ENCODE results near the gene DCAF7.
A peak's percentile ranks its signal among the peaks of the same experiment; 100 is the strongest.

Gene DCAF7, protein sequence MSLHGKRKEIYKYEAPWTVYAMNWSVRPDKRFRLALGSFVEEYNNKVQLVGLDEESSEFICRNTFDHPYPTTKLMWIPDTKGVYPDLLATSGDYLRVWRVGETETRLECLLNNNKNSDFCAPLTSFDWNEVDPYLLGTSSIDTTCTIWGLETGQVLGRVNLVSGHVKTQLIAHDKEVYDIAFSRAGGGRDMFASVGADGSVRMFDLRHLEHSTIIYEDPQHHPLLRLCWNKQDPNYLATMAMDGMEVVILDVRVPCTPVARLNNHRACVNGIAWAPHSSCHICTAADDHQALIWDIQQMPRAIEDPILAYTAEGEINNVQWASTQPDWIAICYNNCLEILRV

DNA sequence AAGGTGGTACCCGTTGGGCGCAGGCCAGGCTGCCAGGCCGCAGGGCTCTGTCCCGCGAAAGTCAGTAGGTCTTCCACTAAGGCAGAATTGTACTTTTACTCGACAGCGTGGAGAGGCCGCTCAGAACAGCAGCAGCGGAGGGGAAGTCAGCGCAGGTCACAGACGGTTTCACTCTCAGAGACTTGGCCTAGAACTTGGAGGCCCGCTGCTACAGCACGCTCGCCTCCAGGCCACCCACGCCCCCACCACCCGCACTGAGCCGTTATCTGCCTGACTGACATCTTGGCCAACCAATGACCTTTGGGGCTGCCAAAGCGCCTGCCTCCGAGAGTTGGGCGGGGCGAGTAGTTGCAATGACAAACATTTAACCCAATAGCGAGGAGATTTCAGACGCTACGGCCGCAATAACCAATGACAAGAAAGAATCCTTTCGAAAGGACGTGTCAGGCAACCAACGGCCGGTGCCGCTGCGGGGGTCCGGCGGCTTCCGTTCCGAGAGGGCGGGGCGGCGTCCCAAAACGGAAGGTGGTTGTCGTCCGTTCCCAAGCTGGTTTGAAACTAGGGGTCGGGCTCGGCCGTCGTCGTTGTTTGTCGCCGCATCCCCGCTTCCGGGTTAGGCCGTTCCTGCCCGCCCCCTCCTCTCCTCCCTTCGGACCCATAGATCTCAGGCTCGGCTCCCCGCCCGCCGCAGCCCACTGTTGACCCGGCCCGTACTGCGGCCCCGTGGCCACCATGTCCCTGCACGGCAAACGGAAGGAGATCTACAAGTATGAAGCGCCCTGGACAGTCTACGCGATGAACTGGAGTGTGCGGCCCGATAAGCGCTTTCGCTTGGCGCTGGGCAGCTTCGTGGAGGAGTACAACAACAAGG is at the start of gene DCAF7:
Gene DCAF7 (plus strand): TSS at position 532 of the 871 bp plus-strand sequence. CDS start 201 bp downstream, at position 733.
- no peaks in the 10 kb centered on the region for H3K36me3 ChIP-seq (ENCODE audit: control insufficient read depth, low read depth, low read length)
- H3K9me3 ChIP-seq (ENCODE audit: control insufficient read depth, low read depth, low read length) = no peaks in the 10 kb centered on the region
- no peaks in the 10 kb centered on the region for H3K27me3 ChIP-seq (ENCODE audit: control insufficient read depth, insufficient read depth, low read length)
- H3K9ac ChIP-seq (ENCODE audit: low read length) = peak within 1 kb of the TSS; percentile 83
- peak within 1 kb of the TSS; percentile 93 for H3K4me3 ChIP-seq (ENCODE audit: low read length)
- peak within 1 kb of the TSS; percentile 51 for H3K27ac ChIP-seq (ENCODE audit: low read length)
- no peaks in the 10 kb centered on the region for H3K4me1 ChIP-seq (ENCODE audit: control insufficient read depth, low read depth, low read length)

DNA sequence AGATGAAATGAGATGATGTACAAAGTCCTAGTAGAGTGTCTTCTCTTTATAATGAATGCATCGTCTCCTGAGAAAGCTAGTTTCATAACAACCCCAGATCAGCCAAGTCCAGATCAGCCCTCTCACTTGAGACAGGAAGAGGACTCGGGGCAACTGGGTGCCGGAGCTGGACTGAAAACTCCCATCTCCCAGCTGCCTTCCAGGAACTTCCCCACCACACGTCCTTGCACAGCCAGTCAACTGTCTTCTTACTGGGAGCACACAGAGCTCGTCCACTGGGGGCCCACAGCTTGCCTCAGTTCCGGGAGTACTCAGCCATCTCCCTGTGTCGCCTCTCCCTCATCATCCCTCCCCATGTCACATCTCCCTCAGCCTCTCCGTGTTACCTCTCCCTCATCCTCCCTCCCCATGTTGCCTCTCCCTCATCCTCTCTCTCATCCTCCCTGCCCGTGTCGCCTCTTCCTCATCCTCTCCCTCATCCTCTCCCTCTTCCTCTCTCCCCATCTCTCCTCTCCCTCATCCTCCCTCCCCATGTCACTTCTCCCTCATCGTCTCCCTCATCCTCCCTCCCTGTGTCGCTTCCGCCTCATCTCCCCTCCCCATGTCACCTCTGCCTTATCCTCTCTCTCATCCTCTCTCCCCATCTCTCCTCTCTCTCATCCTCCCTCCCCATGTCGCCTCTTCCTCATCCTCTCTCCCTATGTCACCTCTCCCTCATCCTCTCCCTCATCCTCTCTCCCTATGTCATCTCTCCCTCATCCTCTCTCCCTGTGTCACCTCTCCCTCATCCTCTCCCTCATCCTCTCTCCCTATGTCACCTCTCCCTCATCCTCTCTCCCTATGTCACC is 49.5 kb upstream of the DCAF7 start:
- H3K4me1 ChIP-seq (ENCODE audit: control insufficient read depth, low read depth, low read length) = no peaks in the 10 kb centered on the region
- no peak overlapping the region for H3K9ac ChIP-seq (ENCODE audit: low read length)

GRCh38 chr17:63503341-63503705 is 47.0 kb upstream of the DCAF7 start:
- Histone ChIP-seq H3K36me3 (ENCODE audit: control insufficient read depth, low read depth, low read length) (no peaks in the 10 kb centered on the region), H3K4me3 (ENCODE audit: low read length) (no peak overlapping the region), H3K27me3 (ENCODE audit: control insufficient read depth, insufficient read depth, low read length) (no peaks in the 10 kb centered on the region), H3K4me1 (ENCODE audit: control insufficient read depth, low read depth, low read length) (no peaks in the 10 kb centered on the region), H3K9ac (ENCODE audit: low read length) (no peak overlapping the region), H3K27ac (ENCODE audit: low read length) (no peak overlapping the region), H3K9me3 (ENCODE audit: control insufficient read depth, low read depth, low read length) (no peaks in the 10 kb centered on the region)

More for the DNA sequence above, 49.5 kb upstream of the DCAF7 start:
- no peaks in the 10 kb centered on the region for H3K27me3 ChIP-seq (ENCODE audit: control insufficient read depth, insufficient read depth, low read length)
- H3K4me3 ChIP-seq (ENCODE audit: low read length) = no peak overlapping the region
- no peaks in the 10 kb centered on the region for H3K9me3 ChIP-seq (ENCODE audit: control insufficient read depth, low read depth, low read length)
- H3K27ac ChIP-seq (ENCODE audit: low read length) = no peak overlapping the region
- H3K36me3 ChIP-seq (ENCODE audit: control insufficient read depth, low read depth, low read length) = no peaks in the 10 kb centered on the region

- Histone ChIP-seq H3K9me3 (ENCODE audit: control insufficient read depth, low read depth, low read length) (no peaks in the 10 kb centered on the region), H3K27ac (ENCODE audit: low read length) (no peak overlapping the region), H3K4me3 (ENCODE audit: low read length) (no peak overlapping the region), H3K9ac (ENCODE audit: low read length) (no peak overlapping the region), H3K36me3 (ENCODE audit: control insufficient read depth, low read depth, low read length) (no peaks in the 10 kb centered on the region), H3K4me1 (ENCODE audit: control insufficient read depth, low read depth, low read length) (no peaks in the 10 kb centered on the region), H3K27me3 (ENCODE audit: control insufficient read depth, insufficient read depth, low read length) (no peaks in the 10 kb centered on the region)
These were observed 46.0 kb upstream of the DCAF7 start for GRCh38 chr17:63504261-63504660.

DNA sequence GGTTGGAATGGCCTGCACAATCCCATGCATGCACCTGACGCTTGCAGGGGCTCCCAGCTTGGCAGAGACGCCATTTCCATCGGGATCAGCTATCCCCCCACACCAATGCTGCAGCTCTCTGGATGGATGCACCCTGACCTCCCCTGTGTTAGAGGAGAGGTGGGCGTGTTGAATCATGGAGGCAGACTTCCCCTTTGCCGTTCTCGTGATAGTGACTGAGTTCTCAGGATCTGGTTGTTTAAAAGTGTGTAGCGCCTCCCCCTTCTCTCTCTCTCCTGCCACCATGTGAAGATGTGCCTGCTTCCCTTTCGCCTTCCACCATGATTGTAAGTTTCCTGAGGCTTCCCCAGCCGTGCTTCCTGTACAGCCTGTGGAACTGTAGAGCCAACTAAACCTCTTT is 44.9 kb upstream of the DCAF7 start:
- Histone ChIP-seq H3K27ac (ENCODE audit: low read length) (no peak overlapping the region), H3K36me3 (ENCODE audit: control insufficient read depth, low read depth, low read length) (no peaks in the 10 kb centered on the region), H3K4me3 (ENCODE audit: low read length) (no peak overlapping the region), H3K9me3 (ENCODE audit: control insufficient read depth, low read depth, low read length) (no peaks in the 10 kb centered on the region), H3K27me3 (ENCODE audit: control insufficient read depth, insufficient read depth, low read length) (no peaks in the 10 kb centered on the region), H3K9ac (ENCODE audit: low read length) (no peak overlapping the region), H3K4me1 (ENCODE audit: control insufficient read depth, low read depth, low read length) (no peaks in the 10 kb centered on the region)

- H3K4me3 ChIP-seq (ENCODE audit: low read length) = no peak overlapping the region
- H3K27me3 ChIP-seq (ENCODE audit: control insufficient read depth, insufficient read depth, low read length) = no peaks in the 10 kb centered on the region
- no peak overlapping the region for H3K27ac ChIP-seq (ENCODE audit: low read length)
- no peaks in the 10 kb centered on the region for H3K36me3 ChIP-seq (ENCODE audit: control insufficient read depth, low read depth, low read length)
- no peaks in the 10 kb centered on the region for H3K9me3 ChIP-seq (ENCODE audit: control insufficient read depth, low read depth, low read length)
- no peak overlapping the region for H3K9ac ChIP-seq (ENCODE audit: low read length)
- H3K4me1 ChIP-seq (ENCODE audit: control insufficient read depth, low read depth, low read length) = no peaks in the 10 kb centered on the region
These were observed 43.6 kb upstream of the DCAF7 start for GRCh38 chr17:63506627-63507026.

GRCh38 chr17:63511331-63511730 is 38.9 kb upstream of the DCAF7 start:
- no peaks in the 10 kb centered on the region for H3K4me1 ChIP-seq (ENCODE audit: control insufficient read depth, low read depth, low read length)
- H3K27ac ChIP-seq (ENCODE audit: low read length) = no peak overlapping the region
- H3K9me3 ChIP-seq (ENCODE audit: control insufficient read depth, low read depth, low read length) = no peaks in the 10 kb centered on the region
- H3K9ac ChIP-seq (ENCODE audit: low read length) = no peak overlapping the region
- no peaks in the 10 kb centered on the region for H3K27me3 ChIP-seq (ENCODE audit: control insufficient read depth, insufficient read depth, low read length)
- H3K36me3 ChIP-seq (ENCODE audit: control insufficient read depth, low read depth, low read length) = no peaks in the 10 kb centered on the region
- H3K4me3 ChIP-seq (ENCODE audit: low read length) = no peak overlapping the region

DNA sequence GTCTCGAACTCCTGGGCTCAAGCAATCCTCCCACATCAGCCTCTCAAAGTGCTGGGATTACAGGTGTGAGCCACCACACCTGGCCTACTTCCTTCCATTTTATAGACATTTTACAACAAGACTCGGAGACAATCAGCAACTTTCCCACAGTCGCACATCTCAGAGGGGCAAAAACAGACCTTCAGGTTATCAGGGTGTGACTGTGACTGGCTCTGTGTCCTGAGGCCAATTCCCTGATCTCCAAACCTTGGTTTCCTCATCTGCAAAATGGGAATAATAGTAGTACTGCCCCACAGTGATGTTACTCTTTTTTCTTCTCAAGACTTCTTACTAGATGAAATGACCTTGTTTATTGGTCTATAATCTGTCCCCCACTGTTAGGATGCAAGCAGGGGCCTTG is 37.9 kb upstream of the DCAF7 start:
- Histone ChIP-seq H3K4me1 (ENCODE audit: control insufficient read depth, low read depth, low read length) (no peaks in the 10 kb centered on the region), H3K9me3 (ENCODE audit: control insufficient read depth, low read depth, low read length) (no peaks in the 10 kb centered on the region), H3K4me3 (ENCODE audit: low read length) (no peak overlapping the region), H3K27ac (ENCODE audit: low read length) (no peak overlapping the region), H3K9ac (ENCODE audit: low read length) (no peak overlapping the region), H3K36me3 (ENCODE audit: control insufficient read depth, low read depth, low read length) (no peaks in the 10 kb centered on the region), H3K27me3 (ENCODE audit: control insufficient read depth, insufficient read depth, low read length) (no peaks in the 10 kb centered on the region)

DNA sequence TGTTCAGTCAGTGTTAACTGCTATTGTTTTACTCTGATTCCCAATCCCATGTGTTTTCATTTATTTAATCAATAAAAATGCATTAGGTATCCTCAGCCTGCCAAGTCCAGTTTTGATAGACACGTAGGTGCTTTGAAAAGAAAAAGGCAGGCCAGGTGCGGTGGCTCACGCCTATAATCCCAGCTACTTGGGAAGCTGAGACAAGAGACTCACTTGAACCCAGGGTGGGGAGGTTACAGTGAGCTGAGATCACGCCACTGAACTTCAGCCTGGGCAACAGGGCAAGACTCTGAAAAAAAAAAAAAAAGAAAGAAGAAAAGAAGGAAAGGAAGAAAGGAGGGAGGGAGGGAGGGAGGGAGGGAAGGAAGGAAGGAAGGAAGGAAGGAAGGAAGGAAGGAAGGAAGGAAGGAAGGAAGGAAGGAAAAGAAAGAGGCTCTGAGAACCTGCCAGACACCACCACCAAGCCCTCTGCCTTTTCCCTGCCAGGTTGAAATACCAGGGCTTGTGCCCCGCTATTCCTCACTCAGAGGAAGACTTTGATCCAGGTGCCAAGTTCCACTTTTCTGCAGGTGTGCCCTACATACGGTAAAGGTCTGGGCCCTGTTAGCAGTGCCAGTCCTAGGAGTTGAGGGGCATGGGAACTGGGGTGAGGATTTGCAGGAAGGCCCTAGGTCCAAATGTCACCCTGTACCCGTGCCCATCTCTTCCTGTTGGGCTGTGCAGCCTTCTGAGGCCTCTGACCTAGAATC is 37.2 kb upstream of the DCAF7 start:
- Histone ChIP-seq H3K27ac (ENCODE audit: low read length) (no peak overlapping the region), H3K4me1 (ENCODE audit: control insufficient read depth, low read depth, low read length) (no peaks in the 10 kb centered on the region), H3K4me3 (ENCODE audit: low read length) (no peak overlapping the region), H3K36me3 (ENCODE audit: control insufficient read depth, low read depth, low read length) (no peaks in the 10 kb centered on the region), H3K9ac (ENCODE audit: low read length) (no peak overlapping the region), H3K27me3 (ENCODE audit: control insufficient read depth, insufficient read depth, low read length) (no peaks in the 10 kb centered on the region), H3K9me3 (ENCODE audit: control insufficient read depth, low read depth, low read length) (no peaks in the 10 kb centered on the region)

DNA sequence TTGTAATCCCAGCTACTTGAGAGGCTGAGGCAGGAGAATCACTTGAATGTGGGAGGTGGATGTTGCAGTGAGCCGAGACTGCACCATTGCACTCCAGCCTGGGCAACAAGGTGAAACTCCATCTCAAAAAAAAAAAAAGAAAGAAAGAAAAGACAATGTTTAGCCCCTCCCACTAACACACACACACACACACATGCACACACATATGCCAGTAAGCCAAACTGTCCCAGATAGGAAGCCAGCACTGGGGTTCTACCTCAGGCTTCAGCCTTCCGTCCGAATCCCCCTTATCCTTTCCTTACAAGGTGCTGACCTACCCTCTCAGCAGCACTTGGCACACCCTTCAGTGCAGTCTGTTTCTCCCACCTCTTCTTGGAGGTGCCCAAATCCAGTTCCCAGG is 35.8 kb upstream of the DCAF7 start:
- no peaks in the 10 kb centered on the region for H3K36me3 ChIP-seq (ENCODE audit: control insufficient read depth, low read depth, low read length)
- H3K27me3 ChIP-seq (ENCODE audit: control insufficient read depth, insufficient read depth, low read length) = no peaks in the 10 kb centered on the region
- H3K9ac ChIP-seq (ENCODE audit: low read length) = no peak overlapping the region
- no peaks in the 10 kb centered on the region for H3K4me1 ChIP-seq (ENCODE audit: control insufficient read depth, low read depth, low read length)
- H3K9me3 ChIP-seq (ENCODE audit: control insufficient read depth, low read depth, low read length) = no peaks in the 10 kb centered on the region
- H3K4me3 ChIP-seq (ENCODE audit: low read length) = no peak overlapping the region
- no peak overlapping the region for H3K27ac ChIP-seq (ENCODE audit: low read length)

GRCh38 chr17:63514974-63515373 is 35.3 kb upstream of the DCAF7 start:
- Histone ChIP-seq H3K36me3 (ENCODE audit: control insufficient read depth, low read depth, low read length) (no peaks in the 10 kb centered on the region), H3K9ac (ENCODE audit: low read length) (no peak overlapping the region), H3K27ac (ENCODE audit: low read length) (no peak overlapping the region), H3K4me3 (ENCODE audit: low read length) (no peak overlapping the region), H3K4me1 (ENCODE audit: control insufficient read depth, low read depth, low read length) (no peaks in the 10 kb centered on the region), H3K27me3 (ENCODE audit: control insufficient read depth, insufficient read depth, low read length) (no peaks in the 10 kb centered on the region), H3K9me3 (ENCODE audit: control insufficient read depth, low read depth, low read length) (no peaks in the 10 kb centered on the region)
